Liver (tissue), 3 donors: ENCODE results near the gene OR2F2.

Source experiments
- GABPA ChIP-seq, 2 donors: IDR thresholded peaks in 1 of 2; conservative IDR thresholded peaks in 1 of 2; 2 replicates each; pipeline ENCODE4 v1.6.1; 2016; ENCODE audit warnings: antibody characterized with exemption in 2 of 2, mild to moderate bottlenecking in 1 of 2, moderate library complexity in 1 of 2
- JUND ChIP-seq, 2 donors: IDR thresholded peaks; 2 replicates each; pipeline ENCODE4 v1.6.1; 2016; ENCODE audit warnings: antibody characterized with exemption in 2 of 2
- RAD21 ChIP-seq, 2 donors: IDR thresholded peaks; 2 replicates each; pipeline ENCODE4 v1.6.1; 2016; ENCODE audit warnings: antibody characterized with exemption in 2 of 2, mild to moderate bottlenecking in 2 of 2
- RXRA ChIP-seq, 2 donors: IDR thresholded peaks; 2 replicates each; pipeline ENCODE4 v1.6.1; 2017 to 2018; ENCODE audit warnings: antibody characterized with exemption in 2 of 2, mild to moderate bottlenecking in 1 of 2
- SP1 ChIP-seq: IDR thresholded peaks from 2 replicates; pipeline ENCODE4 v1.6.1; 2018; ENCODE audit warnings: antibody characterized with exemption, mild to moderate bottlenecking
- TAF1 ChIP-seq: conservative IDR thresholded peaks from 2 replicates; pipeline ENCODE4 v1.6.1; 2016; ENCODE audit warnings: antibody characterized with exemption, mild to moderate bottlenecking
- YY1 ChIP-seq: IDR thresholded peaks from 2 replicates; pipeline ENCODE4 v1.6.1; 2016; ENCODE audit warnings: antibody characterized with exemption, mild to moderate bottlenecking
- TF ChIP-seq, protein P1 (sequence below): fragments of 150-350 bp; IDR thresholded peaks from 2 replicates; pipeline ENCODE4 v1.5.1; 2017; ENCODE audit warnings: improper control_type of control experiment, low read depth, low read length; ENCODE audit not compliant: missing input control
- TF ChIP-seq, protein P2 (sequence below): IDR thresholded peaks from 2 replicates; pipeline ENCODE4 v1.6.1; 2016; ENCODE audit warnings: antibody characterized with exemption
- TF ChIP-seq, protein P3 (sequence below): IDR thresholded peaks from 2 replicates; pipeline ENCODE4 v1.6.1; 2016; ENCODE audit warnings: antibody characterized with exemption
- TF ChIP-seq, protein P4 (sequence below): IDR thresholded peaks from 2 replicates; pipeline ENCODE4 v1.6.1; 2016; ENCODE audit warnings: antibody characterized with exemption
- donor health status: healthy.
- donor health status: healthy.

DNA sequence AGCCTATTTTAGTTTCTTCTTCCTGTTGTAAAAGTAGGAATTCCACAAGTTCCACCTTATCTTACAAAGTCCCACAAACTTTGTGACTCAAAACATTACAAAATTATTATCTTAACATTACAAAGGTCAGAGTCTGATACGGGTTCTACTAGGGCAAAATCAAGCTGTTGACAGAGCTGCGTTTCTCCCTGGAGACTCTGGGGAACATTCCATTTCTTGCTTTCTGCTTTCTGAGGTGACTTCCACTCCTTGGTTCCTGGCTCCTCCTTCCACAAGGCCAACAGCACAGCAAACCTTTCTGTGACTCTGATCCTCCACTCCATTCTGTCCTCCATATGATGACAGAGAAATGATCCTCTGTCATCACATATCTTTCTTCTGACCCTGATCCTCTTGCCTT, 30.2 kb downstream of the OR2F2 start:
- TF ChIP-seq, protein P1, sequence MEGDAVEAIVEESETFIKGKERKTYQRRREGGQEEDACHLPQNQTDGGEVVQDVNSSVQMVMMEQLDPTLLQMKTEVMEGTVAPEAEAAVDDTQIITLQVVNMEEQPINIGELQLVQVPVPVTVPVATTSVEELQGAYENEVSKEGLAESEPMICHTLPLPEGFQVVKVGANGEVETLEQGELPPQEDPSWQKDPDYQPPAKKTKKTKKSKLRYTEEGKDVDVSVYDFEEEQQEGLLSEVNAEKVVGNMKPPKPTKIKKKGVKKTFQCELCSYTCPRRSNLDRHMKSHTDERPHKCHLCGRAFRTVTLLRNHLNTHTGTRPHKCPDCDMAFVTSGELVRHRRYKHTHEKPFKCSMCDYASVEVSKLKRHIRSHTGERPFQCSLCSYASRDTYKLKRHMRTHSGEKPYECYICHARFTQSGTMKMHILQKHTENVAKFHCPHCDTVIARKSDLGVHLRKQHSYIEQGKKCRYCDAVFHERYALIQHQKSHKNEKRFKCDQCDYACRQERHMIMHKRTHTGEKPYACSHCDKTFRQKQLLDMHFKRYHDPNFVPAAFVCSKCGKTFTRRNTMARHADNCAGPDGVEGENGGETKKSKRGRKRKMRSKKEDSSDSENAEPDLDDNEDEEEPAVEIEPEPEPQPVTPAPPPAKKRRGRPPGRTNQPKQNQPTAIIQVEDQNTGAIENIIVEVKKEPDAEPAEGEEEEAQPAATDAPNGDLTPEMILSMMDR: no peak
- TF ChIP-seq GABPA (IDR thresholded peaks at IDR 0.05 in 1 of 2, conservative IDR thresholded peaks at IDR 0.05 in 1 of 2): no peak
- TF ChIP-seq JUND (IDR thresholded peaks at IDR 0.05): no peak
- TF ChIP-seq, protein P2, sequence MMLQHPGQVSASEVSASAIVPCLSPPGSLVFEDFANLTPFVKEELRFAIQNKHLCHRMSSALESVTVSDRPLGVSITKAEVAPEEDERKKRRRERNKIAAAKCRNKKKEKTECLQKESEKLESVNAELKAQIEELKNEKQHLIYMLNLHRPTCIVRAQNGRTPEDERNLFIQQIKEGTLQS: no peak
- TF ChIP-seq RXRA (IDR thresholded peaks at IDR 0.05): no peak
- TF ChIP-seq RAD21 (IDR thresholded peaks at IDR 0.05): no peak
- TF ChIP-seq, protein P3, sequence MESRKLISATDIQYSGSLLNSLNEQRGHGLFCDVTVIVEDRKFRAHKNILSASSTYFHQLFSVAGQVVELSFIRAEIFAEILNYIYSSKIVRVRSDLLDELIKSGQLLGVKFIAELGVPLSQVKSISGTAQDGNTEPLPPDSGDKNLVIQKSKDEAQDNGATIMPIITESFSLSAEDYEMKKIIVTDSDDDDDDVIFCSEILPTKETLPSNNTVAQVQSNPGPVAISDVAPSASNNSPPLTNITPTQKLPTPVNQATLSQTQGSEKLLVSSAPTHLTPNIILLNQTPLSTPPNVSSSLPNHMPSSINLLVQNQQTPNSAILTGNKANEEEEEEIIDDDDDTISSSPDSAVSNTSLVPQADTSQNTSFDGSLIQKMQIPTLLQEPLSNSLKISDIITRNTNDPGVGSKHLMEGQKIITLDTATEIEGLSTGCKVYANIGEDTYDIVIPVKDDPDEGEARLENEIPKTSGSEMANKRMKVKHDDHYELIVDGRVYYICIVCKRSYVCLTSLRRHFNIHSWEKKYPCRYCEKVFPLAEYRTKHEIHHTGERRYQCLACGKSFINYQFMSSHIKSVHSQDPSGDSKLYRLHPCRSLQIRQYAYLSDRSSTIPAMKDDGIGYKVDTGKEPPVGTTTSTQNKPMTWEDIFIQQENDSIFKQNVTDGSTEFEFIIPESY: no peak
- no peak for TF ChIP-seq TAF1
- TF ChIP-seq YY1: no peak
- TF ChIP-seq, protein P4, sequence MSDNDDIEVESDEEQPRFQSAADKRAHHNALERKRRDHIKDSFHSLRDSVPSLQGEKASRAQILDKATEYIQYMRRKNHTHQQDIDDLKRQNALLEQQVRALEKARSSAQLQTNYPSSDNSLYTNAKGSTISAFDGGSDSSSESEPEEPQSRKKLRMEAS: no peak
- TF ChIP-seq SP1: no peak
